Limb (tissue), 2 donors: ENCODE data around the gene TUBB4A.
"Not testable (repeated sequence)": the region's sequence is repeated elsewhere in the genome, so short reads cannot be mapped to it uniquely, and the experiment has no call there.

ENCODE experiments used
- DNase-seq, 2 donors: peaks; one replicate each; pipeline ENCODE4 v3.0.0-alpha.2; 2016; ENCODE audit errors: extremely low spot score in 2 of 2

Gene TUBB4A

GRCh38 chr19:6501740-6502648 is at the start of gene TUBB4A:
TSS of gene TUBB4A (minus strand) at chr19:6502309. CDS start at chr19:6502212, 97 bp downstream.
- peak in 1 of 2 donors; percentile 67 for DNase-seq

GRCh38 chr19:6551091-6551490 is 49.0 kb upstream of the TUBB4A start:
- DNase-seq = no peak

DNA sequence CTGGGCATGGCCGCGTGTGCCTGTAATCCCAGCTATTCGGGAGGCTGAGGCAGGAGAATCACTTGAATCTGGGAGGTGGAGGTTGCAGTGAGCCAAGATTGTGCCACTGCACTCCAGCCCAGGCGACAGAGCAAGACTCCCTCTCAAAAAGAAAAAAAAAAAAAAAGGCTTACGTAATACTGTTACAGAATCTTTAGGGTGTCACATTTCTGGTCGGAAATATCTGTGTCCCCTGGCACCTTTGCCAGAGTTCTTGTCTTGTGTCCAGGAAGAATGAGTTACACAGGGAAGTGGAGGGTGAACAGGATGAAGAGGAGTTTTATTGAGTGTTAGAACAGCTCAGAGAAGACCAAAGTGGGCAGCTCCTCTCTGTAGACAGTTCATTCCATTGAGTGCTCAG is 48.6 kb upstream of the TUBB4A start:
- DNase-seq = not testable (repeated sequence)

DNA sequence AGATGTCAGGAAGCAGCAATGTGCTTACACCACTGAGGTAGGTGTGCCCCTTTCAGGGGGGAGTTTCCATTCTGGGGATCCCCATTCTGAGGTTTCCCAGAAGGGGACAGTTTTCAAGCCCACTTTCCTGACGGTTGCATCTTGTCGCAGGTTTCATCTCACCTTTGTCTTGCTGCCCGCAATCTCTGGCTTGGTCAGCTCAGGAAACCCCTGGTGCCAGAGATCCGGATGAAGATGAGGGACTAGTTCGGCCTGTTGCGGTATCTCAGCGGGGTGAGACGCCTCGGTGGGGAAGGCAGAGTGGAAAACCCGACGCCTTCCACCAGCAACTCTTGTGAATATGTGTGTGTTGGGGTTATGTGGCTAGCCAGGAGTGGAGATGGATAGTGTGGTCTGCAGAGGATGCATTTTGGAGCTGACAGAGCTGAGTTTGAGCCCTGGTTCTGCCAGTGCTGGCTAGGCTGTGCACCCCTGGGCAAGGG is 41.8 kb upstream of the TUBB4A start:
- DNase-seq = no peak

GRCh38 chr19:6540918-6541689 is 39.0 kb upstream of the TUBB4A start:
- DNase-seq = no peak

- DNase-seq = no peak
These were observed 37.4 kb upstream of the TUBB4A start for GRCh38 chr19:6539514-6539913.

DNA sequence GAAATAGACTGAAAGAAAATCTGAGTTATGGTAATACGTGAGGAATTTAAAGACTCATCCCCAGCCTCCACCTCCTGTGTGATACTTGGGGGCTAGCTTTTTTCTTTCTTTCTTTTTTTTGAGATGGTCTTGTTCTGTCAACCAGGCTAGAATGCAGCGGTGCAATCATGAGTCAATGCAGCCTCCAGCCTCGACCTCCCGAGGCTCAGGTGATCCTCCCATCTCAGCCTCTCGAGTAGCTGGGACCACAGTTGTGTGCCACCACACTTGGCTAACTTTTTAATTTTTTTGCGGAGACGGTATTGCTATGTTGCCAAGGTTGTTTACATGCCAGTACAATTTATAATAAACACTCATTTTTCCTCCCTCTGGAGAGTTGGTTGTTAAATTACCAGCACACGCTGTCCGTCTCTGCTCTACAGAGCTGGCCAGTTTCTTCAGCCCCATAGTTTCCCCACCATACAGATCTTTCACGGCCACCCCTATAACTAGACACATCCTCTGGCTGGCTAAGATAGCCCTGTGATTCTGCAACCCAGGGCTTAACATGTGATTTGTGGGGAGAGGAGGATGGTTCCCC is 33.5 kb upstream of the TUBB4A start:
- no peak for DNase-seq

DNA sequence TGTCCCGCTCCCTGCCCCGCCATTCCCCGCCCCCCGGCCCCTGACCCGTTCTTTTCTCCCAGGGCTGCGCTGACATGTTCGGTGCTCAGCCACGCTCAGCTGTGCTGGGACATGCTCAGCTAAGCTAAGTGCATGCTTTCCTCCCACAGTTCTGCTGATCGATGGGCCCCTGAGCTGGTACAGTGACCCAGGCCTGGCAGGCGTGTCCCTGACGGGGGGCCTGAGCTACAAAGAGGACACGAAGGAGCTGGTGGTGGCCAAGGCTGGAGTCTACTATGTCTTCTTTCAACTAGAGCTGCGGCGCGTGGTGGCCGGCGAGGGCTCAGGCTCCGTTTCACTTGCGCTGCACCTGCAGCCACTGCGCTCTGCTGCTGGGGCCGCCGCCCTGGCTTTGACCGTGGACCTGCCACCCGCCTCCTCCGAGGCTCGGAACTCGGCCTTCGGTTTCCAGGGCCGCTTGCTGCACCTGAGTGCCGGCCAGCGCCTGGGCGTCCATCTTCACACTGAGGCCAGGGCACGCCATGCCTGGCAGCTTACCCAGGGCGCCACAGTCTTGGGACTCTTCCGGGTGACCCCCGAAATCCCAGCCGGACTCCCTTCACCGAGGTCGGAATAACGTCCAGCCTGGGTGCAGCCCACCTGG is 32.5 kb upstream of the TUBB4A start:
- peak in 1 of 2 donors; percentile 45 for DNase-seq

DNA sequence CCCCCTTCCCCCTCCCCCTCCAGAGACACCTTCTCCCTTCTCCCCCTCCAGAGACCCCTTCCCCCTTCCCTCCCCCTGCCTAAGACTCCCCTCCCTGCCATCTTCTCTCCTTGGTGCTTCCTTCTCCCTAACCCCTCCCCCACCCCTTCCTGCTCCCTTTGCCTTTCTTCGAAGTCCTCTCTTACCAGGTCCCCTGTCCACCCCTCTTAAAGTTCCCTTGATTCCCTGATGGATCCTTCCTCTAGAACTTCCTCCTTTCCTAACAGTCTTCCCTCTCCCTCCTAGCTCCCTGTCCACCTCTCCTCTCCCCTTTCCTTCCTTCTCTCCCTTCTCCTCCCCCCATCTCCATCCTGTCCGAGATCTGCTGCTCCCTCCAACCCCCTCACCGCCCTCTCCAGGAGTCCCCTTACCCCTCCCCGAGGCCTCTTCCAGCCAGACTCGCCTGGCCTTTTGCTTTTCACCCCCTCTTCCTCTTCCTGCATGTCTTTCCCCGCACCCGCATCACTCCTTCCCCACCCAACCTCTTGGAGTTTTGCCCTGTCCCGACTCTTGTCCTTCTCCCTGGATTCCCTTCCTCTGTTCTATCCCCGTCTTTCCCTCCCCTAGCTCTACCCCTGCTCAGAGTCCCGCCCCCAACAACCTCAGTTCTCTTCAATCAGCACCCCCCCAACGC is 31.8 kb upstream of the TUBB4A start:
- DNase-seq = no peak

DNA sequence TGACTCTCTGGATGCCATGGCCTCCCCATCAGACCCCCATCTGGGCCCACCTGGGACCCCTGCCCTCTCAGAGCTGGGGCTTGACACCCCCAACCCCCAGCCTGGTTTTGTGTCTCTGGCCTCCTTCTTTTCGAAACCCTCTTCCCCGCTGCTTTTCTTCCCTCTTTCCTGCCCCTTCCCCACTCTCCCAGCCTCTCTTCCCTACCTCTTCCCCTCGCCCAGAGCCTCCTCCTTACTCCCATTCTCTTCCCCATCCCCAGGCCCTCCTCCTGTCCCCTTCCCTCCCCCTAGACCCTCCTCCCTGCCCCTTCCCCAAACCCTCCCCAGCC is 30.9 kb upstream of the TUBB4A start:
- DNase-seq = no peak

GRCh38 chr19:6532244-6532999 is 30.3 kb upstream of the TUBB4A start:
- DNase-seq = peak in 1 of 2 donors; percentile 33

GRCh38 chr19:6531956-6532243 is 29.8 kb upstream of the TUBB4A start:
- no peak for DNase-seq

GRCh38 chr19:6531163-6531955 is 29.2 kb upstream of the TUBB4A start:
- DNase-seq = no peak

- peak; percentile 91 to 97 for DNase-seq
These were observed 28.5 kb upstream of the TUBB4A start, which contains the start of gene TNFSF9 for GRCh38 chr19:6530386-6531162. TSS of gene TNFSF9 (plus strand) at chr19:6531026. CDS start at chr19:6531037, 11 bp downstream.

GRCh38 chr19:6529937-6530385 is 27.9 kb upstream of the TUBB4A start:
- no peak for DNase-seq

DNA sequence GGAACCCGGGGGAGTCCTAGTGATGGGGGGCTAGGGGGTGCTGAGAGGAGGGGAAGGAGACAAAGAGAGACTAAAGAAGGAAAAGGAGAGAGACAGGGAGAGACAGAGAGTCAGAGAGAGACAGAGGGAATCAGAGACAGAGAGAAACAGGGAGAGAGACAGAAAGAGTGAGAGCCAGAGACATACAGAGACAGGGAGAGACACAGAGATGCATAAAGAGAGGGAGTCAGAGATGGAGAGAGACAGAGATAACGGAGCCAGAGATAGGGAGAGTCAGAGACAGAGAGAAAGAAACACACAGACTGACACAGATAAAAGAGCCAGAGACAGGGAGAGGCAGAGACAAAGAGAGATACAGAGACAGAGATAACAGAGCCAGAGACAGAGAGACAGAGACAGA is 27.2 kb upstream of the TUBB4A start:
- no peak for DNase-seq

DNA sequence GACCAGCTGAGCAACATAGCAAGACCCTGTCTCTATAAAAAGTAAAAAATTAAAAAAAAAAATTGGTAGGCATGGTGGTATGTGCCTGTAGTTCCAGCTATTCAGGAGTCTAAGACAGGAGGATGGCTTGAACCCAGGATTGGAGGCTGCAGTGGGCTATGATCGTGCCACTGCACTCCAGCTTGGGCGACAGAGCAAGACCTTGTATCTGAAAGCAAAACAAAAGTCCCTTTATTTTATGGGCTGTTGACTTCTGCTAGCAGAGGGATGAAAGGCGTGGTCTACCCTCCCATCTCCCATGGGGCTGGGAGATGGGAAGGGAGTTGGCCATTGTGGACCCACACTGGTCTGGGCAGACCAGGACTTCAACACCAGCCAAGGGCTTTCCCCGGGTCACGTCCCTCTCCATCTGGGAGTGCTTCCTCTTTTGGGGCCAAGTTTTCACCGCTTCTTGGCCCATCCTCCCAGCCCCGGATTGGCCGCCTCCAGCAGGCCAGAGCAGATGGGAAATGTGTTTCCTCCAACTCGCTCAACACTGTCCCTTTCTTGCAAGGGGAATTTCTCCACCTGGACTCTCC is 26.5 kb upstream of the TUBB4A start:
- peak; percentile 37 to 39 for DNase-seq

- no peak for DNase-seq
These were observed 25.9 kb upstream of the TUBB4A start for GRCh38 chr19:6527893-6528543.
